Endothelial cell of umbilical vein (primary cell): ENCODE measurements around the gene PAPPA.

ENCODE experiments used
- EZH2 ChIP-seq: IDR thresholded peaks from 2 replicates; pipeline ENCODE4 v1.6.1; 2012; ENCODE audit warnings: borderline replicate concordance, low read depth, mild to moderate bottlenecking, moderate library complexity, low read length, inconsistent platforms; ENCODE audit not compliant: severe bottlenecking
- POLR2A ChIP-seq: IDR thresholded peaks from 2 replicates; pipeline ENCODE4 v1.6.1; 2012; ENCODE audit warnings: low read depth, mild to moderate bottlenecking, control low read depth, low read length
- TF ChIP-seq, protein P1 (sequence below), 2 donors: IDR thresholded peaks; 1 replicate in 1 of 2; 2 replicates in 1 of 2; pipeline ENCODE4 v1.5.1; 2011; ENCODE audit warnings: low read length in 2 of 2, mild to moderate bottlenecking in 2 of 2, moderate library complexity in 2 of 2, control low read depth in 1 of 2, inconsistent platforms in 1 of 2, low read depth in 1 of 2; ENCODE audit not compliant: insufficient read depth in 1 of 2; ENCODE audit errors: extremely low read depth in 1 of 2

DNA sequence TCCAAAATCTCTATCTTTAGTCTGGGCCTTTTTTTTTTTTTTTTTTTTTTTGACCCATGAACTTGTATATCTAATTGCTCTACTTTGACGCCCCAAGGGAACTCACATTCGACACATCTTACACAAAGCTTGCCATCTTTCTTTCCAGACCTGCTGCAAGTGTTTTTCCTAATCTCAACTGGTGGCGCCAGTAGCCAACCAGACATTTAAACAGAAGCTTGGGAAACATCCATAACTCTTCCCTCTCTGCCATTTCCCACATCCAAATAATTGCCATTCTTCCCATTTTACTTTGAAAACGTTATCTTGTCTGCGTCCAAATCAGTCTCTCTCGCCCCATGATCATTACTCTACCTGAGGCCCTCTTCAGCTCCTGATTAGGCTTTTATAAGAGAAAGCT, 130.9 kb downstream of the PAPPA start:
- TF ChIP-seq POLR2A (no peak), EZH2 (no peak)
- TF ChIP-seq, protein P1, sequence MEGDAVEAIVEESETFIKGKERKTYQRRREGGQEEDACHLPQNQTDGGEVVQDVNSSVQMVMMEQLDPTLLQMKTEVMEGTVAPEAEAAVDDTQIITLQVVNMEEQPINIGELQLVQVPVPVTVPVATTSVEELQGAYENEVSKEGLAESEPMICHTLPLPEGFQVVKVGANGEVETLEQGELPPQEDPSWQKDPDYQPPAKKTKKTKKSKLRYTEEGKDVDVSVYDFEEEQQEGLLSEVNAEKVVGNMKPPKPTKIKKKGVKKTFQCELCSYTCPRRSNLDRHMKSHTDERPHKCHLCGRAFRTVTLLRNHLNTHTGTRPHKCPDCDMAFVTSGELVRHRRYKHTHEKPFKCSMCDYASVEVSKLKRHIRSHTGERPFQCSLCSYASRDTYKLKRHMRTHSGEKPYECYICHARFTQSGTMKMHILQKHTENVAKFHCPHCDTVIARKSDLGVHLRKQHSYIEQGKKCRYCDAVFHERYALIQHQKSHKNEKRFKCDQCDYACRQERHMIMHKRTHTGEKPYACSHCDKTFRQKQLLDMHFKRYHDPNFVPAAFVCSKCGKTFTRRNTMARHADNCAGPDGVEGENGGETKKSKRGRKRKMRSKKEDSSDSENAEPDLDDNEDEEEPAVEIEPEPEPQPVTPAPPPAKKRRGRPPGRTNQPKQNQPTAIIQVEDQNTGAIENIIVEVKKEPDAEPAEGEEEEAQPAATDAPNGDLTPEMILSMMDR (IDR thresholded peaks at IDR 0.05; ENCODE audit: extremely low read depth in 1 of 2, insufficient read depth in 1 of 2, low read depth in 1 of 2, low read length in 2 of 2) = no peak
